HG02571 (cell line): ENCODE measurements around the gene SLX4.

ENCODE experiments used
- ATAC-seq: cut with Tn5 transposase; IDR thresholded peaks from one replicate; pipeline ENCODE4 v1.9.1; 2021; ENCODE audit warnings: mild to moderate bottlenecking, moderate library complexity; ENCODE audit not compliant: unreplicated experiment

Gene SLX4

GRCh38 chr16:3601614-3602319 is 9.6 kb downstream of the SLX4 start:
- no peak for ATAC-seq

GRCh38 chr16:3599922-3600321 is 11.5 kb downstream of the SLX4 start:
- ATAC-seq = no peak

- ATAC-seq = no peak
These were observed 12.3 kb downstream of the SLX4 start for GRCh38 chr16:3599121-3599520.

- no peak for ATAC-seq
These were observed 13.2 kb downstream of the SLX4 start for GRCh38 chr16:3598236-3598635.

GRCh38 chr16:3597676-3598075 is 13.7 kb downstream of the SLX4 start:
- ATAC-seq = no peak

- no peak for ATAC-seq
These were observed 14.2 kb downstream of the SLX4 start for GRCh38 chr16:3597226-3597625.

GRCh38 chr16:3596101-3596861 is 15.1 kb downstream of the SLX4 start:
- no peak for ATAC-seq

GRCh38 chr16:3595521-3596021 is 15.8 kb downstream of the SLX4 start:
- no peak for ATAC-seq

GRCh38 chr16:3595110-3595486 is 16.3 kb downstream of the SLX4 start:
- ATAC-seq = no peak

- no peak for ATAC-seq
These were observed 16.9 kb downstream of the SLX4 start for GRCh38 chr16:3594316-3595109.

GRCh38 chr16:3592559-3592958 is 18.8 kb downstream of the SLX4 start:
- ATAC-seq = no peak

- ATAC-seq = no peak
These were observed 19.4 kb downstream of the SLX4 start for GRCh38 chr16:3591991-3592390.

- no peak for ATAC-seq
These were observed 20.0 kb downstream of the SLX4 start for GRCh38 chr16:3591436-3591803.

GRCh38 chr16:3590736-3591435 is 20.5 kb downstream of the SLX4 start:
- no peak for ATAC-seq

- no peak for ATAC-seq
These were observed 21.3 kb downstream of the SLX4 start for GRCh38 chr16:3589991-3590701.

GRCh38 chr16:3589441-3589921 is 21.9 kb downstream of the SLX4 start:
- no peak for ATAC-seq

GRCh38 chr16:3589001-3589400 is 22.4 kb downstream of the SLX4 start:
- no peak for ATAC-seq

- ATAC-seq = peak; percentile 58
These were observed 23.8 kb downstream of the SLX4 start for GRCh38 chr16:3587547-3588110.

- no peak for ATAC-seq
These were observed 27.0 kb downstream of the SLX4 start for GRCh38 chr16:3584412-3584811.
